ACHN (cell line): ENCODE data around the gene STRAP.
"Not testable (repeated sequence)": the region's sequence is repeated elsewhere in the genome, so short reads cannot be mapped to it uniquely, and the experiment has no call there.

ENCODE experiments used
- DNase-seq: peaks from one replicate; pipeline ENCODE4 v3.0.0-alpha.2; 2015
- in situ Hi-C: cut with HindIII; loops from 2 replicates; pipeline ENCODE4 v1.10.0; 2017; ENCODE audit warnings: low sequenced_read_pairs, low pct_ligation_motif_present, low pct_unique_long_range_greater_than_20kb

STRAP gene

DNA sequence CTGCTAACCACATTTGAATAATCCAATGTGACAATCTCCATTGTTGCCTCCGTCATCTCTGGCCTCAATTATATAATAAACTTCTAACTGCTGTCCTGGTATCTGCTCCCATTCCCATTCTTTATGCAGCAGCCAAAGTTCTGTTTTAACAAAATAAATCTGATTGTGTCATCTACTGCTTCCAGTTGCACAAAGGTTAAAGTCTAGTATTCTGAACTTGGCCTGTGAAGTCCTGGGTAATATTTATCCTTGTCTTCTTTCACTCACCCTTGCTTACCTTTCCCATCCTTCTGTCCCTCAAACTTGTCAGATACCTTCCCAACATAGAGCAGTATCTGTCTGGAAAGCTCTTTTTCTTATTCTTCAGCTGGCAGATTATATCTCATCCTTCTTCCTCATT, 19.3 kb upstream of the STRAP start:
- DNase-seq, result no peak
- in situ Hi-C loops, result no loop called here

DNA sequence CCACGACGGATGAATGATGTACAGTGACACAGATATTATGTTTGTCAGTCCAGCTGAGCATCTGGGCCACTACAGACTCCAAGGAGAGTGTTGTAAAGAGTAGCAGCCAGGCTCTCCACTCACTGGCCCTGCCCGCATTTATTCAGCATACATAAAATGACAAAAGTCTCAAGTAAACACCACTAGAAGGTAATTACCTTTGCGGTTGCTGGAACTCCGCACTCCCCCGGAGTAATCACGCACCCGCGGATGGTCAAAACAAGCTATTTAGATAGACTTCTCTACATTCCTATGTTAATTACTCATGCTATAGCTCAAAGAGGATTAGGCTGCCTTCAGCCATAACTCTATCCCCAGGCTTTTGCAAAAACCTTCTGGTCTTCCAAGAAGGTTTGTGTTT, 18.8 kb upstream of the STRAP start:
- DNase-seq, result no peak
- in situ Hi-C loops, result no loop called here

DNA sequence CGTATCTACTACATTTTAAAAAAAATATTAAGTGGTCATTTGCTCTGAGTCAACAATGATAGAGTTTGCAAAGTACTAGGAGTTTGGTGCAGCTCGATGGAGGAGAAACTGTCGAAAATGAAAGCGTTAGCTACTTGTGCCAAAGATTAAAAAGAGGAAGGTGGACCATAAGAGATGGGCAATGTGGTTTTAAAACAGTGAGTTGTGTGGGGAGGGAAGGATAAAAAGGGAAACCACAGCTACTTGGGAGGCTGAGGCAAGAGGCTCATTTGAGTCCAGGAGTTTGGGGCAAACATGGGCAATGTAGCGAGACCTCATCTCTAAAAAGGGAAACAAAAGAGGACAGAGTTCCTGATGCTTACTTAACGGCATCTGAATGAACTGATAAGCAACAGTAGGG, 18.2 kb upstream of the STRAP start:
- in situ Hi-C loops, result no loop called here
- no peak for DNase-seq

DNA sequence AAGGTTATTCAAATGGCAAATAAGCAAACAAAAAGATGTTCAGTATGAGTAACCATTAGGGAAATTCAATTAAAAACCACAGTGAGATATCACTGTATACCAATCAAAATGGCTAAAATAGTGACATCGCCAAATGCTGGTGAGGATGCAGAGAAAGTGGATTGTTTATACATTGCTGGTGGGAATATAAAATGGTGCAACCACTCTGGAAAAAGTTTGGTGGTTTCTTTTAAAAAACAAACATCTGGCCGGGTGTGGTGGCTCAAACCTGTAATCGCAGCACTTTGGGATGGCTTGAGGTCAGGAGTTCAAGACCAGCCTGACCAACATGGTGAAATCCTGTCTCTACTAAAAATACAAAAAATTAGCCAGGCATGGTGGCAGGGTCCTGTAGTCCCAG, 14.0 kb upstream of the STRAP start:
- no peak for DNase-seq
- in situ Hi-C loops, result no loop called here

DNA sequence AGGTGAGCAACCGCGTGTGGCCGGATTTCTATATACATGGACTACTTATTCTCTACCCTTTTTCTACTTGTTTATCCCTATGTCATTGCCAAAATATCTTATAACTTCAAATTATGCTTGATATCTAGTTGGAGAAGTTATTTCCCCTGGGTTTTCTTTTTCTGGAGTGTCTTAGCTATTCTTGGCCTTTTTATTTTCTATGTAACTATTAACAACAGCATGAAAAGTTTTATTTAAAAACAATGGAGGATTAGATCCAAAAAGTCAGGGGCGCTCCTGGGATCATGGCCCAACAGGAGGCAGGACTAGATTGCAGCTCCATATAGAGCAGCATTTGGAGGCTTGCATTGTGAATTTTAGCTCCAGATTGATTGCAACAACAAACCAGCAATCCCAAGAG, 8.6 kb upstream of the STRAP start:
- no peak for DNase-seq
- in situ Hi-C loops, result no loop called here

DNA sequence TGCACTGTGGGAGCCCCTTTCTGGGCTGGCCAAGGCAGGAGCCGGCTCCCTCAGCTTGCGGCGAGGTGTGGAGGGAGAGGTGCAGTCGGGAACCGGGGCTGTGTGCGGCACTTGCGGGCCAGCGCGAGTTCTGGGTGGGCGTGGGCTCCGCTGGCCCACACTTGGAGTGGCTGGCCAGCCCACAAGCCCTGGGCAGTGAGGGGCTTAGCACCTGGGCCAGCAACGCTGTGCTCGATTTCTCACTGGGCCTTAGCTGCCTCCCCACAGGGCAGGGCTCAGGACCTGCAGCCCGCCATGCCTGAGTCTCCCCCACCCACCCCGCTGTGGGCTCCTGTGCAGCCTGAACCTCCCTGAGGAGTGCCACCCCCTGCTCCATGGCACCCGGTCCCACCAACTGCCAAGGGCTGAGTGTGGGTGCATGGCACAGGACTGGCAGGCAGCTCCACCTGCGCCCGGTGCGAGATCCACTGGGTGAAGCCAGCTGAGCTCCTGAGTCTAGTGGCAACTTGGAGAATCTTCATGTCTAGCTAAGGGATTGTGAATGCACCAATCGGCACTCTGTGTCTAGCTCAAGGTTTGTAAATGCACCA, 7.5 kb upstream of the STRAP start:
- DNase-seq, in situ Hi-C loops: not testable (repeated sequence)

DNA sequence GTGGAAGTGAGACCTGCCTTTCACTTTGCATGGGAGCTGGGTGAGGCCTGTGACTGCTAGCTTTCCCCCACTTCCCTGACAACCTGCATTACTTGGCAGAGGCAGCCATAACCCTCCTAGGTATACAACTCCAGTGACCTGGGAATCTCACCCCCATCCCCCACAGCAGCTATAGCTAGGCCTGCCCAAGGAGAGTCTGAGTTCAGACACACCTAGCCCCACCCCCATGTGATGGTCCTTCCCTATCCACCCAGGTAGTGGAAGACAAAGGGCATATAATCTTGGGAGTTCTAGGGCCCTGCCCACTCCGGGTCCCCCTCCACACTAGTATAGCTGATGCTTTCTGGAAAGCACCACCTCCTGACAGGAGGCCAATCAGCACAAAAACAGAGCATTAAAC, 6.3 kb upstream of the STRAP start:
- no peak for DNase-seq
- in situ Hi-C loops, result no loop called here

DNA sequence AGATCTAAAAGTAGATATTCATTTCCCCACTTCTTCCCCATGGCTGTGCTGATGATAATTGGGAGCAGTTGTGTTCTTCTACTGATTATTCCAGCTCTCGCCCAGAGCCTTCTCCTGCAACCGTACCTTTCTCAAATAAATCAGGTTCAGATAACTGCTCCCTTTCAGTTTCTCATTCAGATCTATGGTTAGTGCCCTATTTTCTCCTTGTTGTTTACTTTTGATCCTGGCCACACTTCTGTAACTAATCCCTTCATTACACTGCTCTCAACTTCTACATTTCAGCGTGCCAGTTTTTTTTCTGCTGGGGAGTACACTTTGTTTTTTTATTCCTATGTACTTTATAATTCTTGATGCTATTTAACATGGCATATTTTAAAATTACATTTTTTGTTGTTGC, 2.8 kb upstream of the STRAP start:
- in situ Hi-C loops, result no loop called here

DNA sequence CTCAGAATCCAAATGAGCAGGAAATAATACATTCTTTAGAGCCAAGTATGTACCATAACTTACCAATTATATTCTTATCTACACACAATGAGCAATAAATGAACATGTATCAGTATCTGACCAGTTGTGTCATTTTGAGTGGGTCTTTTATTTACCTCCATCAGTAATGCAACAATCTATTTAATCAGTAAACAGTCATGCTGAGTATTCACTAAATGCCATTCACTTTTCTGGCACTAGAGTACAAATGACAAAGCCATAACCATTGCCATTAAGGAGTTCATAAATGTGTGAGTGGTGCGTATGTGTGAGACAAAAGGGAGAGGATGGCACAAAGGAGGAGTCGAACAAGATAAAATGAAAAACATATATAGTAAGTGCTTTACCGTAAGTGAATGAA, 1.5 kb upstream of the STRAP start:
- no peak for DNase-seq
- in situ Hi-C loops, result no loop called here

More for the DNA sequence above, 2.8 kb upstream of the STRAP start:
- DNase-seq, result no peak

DNA sequence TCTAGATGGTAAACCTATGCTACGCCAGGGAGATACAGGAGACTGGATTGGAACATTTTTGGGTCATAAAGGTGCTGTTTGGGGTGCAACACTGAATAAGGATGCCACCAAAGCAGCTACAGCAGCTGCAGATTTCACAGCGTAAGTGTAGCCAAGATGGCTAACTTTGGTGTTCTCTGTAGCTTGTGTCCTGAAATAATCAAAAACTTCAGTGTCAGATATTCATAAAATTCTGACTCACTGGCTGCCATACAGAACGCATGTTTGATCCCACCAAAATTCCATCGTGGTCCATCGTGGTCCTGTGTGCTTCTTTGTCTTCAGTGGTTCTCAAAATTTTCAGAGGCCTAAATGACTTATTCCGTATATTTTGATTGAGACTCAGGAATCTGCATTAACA, 1.3 kb downstream of the STRAP start:
- no peak for DNase-seq
- in situ Hi-C loops, result no loop called here

DNA sequence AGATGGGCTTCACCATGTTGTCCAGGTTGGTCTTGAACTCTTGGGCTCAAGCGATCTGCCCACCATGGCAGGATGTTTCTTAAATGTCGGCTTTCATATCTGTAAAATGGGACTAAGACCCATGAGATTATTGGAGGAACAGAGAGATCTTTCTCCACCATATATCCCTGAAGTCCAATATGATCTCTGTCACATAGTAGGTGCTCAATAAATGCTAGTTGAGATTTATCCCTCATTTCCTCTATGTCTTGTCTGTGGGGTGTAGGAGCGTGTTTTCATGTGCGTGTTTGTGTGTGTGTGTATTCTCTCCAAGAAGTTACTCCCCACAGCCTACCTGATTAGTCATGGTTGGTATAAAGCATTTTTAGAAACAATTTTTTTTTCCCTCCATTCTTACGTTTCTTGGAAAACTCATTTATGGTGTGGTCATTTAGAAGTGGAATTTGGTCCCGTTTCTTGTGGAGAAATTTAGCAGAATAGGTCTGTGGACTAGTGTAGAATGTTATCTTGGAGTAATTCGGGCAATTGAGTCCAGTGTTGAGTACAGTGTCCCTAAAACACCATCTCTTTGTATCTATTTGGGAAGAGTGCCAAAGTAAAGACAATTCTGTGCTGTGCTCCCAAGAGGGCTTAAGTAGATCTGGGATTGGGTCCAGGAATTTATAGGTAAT, 4.3 kb downstream of the STRAP start:
- DNase-seq, result no peak
- in situ Hi-C loops, result no loop called here

DNA sequence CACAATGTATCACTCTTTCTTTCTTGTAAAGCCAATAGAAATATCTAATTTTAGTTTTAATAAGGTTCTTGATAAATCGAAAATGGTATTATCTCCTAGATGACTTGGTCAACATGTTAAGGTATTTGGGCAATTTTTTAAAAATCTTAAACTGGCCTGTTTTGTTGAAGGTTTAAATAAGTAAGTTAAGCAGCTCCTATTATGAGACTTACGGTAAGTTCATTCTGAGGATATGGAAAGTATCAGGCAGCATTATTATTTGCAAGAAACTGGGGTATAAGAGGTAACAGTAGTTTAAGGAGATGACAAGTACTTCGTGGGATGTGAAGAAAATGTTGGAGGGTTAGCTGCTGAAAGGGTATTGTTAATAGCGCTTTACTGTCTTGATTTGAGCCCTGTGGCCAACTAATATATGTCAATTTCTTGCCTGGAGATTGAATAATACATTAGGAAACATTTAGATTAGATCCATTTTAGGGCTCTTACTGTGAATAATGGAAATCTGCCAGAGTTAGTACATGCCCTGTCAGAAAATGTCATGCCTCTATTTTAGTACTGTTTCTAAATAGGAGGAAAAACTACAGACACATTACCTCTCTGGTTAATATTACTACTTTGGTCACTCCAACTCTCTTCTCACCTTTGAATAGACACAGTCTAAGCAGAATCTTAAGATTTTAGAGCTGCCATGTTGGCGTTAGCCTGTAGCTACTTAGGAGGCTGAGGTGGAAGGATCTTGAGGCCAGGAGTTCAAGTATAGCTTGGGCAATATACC, 5.0 kb downstream of the STRAP start:
- DNase-seq, result no peak
- in situ Hi-C loops, result no loop called here

DNA sequence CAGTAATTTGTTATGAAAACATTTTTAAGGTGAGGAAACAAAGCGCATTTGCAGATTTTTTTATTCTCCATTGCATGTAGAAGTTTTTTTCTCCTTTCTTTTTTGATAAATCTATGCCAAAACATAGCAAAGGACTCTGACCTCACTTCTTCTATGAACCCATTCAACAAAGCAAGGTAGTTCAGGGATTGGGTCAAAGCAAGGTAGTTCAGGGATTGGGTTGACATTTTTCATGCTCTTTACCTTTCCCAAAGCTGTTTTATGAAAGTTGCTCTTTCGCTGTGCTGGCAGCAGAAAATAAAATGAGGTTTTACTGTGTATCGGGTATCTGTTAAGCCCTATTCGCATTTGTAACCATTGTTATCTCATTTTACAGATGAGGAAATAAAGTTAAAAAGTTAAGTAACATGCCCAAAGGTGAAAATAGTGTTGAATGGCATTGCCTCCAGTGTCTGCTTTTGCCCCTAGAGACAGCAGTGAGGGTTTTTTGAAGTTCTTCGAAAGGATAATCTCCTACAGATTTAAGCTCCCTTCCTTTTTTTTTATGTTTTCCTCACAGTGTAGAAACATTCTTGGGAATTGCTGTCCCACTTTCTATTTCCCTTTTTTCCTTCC, 10.6 kb downstream of the STRAP start:
- in situ Hi-C loops, result no loop called here

DNA sequence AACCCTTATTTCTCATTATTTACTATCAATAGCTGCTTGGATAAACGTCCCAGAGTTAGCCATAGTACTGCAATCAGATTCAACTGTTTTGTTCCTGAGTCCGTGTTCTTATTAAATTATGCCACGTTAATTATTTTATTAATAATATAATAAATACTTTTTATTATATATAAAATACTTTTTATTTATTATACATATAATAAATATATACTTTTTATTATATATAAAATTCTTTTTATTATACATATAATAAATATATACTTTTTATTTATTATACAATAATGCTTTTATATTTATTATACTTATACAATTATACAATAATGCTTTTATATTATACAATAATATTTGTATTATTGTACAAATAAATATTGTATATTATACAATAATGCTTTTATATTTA, 11.1 kb downstream of the STRAP start:
- no peak for DNase-seq
- in situ Hi-C loops, result no loop called here

More for the DNA sequence above, 10.6 kb downstream of the STRAP start:
- DNase-seq, result no peak

DNA sequence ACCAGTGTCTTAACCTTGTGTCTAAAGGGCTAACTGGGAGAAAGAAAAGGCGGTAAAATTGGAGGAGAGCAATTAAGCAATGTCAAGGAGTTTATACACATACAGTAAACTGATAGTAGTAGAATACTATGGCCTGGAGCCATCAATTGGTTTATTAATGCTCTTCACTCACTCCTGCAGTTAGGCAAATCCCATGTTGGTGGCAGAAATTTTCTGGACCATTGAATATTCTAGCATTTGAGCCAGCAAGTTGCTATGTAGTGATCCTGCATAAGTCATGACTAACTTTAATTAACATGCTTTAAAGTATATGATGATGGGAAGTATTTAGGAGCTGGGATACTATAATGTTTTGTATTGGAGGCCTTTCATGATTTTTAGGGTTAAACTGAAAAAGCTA, 14.7 kb downstream of the STRAP start:
- in situ Hi-C loops, result no loop called here
- no peak for DNase-seq

DNA sequence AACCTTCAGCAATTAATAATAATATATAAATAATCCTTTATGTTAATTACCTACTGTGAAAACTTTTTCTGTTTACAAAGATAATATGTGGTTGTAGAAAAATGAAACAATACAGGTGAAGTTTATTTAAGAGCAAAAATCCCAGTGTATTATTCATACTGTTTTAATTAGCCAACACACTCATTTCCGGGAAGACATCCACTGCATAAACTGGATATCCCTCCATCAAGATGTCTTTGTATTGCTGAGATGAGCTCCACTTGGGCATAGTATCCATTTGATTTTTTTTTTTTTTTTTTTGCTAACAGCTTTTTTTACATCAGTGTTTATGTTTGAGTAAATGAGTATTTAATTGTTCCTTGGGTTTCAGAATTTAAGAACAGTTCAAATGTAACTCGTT, 15.2 kb downstream of the STRAP start:
- no peak for DNase-seq
- in situ Hi-C loops, result no loop called here

DNA sequence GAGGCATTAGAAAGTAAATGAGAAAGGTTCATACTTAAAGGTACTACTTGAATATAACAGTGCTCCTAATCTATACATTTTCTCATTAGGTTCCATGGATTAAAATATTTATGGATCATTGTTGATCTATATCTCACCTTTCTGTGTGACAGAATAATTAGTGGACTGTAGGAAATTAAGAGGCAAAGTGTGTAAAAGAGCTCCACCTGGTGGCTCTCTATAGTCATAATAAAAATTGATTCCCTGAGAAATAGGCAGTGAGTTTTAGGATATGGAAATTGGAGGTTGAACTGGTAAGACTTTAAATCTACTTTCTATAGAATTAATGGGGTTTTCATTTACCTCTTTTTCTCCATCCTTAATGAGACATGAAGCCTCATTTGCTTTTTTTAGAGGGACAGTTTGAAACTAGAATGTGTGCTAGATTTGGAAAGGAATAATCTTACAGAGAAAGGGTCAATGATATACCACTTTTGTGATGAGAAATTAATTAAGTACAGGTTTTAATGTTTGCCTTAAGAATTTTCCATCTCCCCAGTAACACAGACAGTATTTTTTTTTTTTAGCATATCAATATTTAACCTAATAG, 17.2 kb downstream of the STRAP start:
- DNase-seq, result peak; percentile 55
- in situ Hi-C loops, result no loop called here

DNA sequence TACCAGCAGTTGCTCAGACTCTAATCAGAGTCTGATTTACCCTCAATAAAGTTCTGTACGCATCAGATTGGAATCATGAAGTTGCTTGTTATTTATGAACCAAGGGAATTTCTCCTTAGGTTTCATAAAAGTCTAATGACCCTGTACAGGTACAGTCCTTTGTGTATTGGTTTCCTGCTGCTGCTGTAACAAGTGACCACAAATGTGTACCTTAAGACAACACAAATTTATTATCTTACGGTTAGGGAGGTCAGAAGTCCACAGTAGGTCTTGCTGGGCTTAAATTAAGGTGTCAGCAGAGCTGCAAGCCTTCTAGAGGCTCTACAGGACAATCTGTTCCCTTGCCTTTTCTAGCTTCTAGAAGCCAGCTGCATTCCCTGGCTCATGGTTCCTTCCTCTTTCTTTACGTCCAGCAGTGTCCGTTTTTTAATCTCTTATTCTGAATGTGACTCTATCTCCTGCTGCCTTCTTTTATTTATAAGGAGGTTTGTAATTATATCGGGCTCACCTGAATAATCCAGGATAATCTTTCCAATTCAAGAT, 22.3 kb downstream of the STRAP start:
- in situ Hi-C loops, result no loop called here
- no peak for DNase-seq

DNA sequence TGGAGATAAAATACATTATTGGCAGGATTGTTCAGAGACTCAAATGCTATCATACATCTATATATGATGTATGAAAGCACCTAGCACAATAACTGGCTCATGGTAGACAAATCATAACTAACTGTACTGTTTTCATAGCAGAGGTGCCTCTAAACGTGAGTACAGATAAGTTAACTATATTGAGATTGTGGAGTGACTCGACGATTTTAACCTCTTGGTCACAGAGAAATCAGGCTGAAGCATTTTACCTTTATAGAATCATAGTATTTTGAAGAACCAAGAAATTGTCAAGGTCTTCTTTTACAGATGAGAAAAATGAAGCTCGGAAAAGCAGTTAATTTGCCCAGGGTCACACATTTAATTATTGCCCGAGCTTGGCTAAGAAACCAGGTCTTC, 28.3 kb downstream of the STRAP start:
- in situ Hi-C loops, result no loop called here
- no peak for DNase-seq
